Limb (tissue), 2 donors: ENCODE data around the gene KLHL8.

Source experiments
- DNase-seq, 2 donors: peaks; one replicate each; pipeline ENCODE4 v3.0.0-alpha.2; 2016; ENCODE audit errors: extremely low spot score in 2 of 2

Gene KLHL8

DNA sequence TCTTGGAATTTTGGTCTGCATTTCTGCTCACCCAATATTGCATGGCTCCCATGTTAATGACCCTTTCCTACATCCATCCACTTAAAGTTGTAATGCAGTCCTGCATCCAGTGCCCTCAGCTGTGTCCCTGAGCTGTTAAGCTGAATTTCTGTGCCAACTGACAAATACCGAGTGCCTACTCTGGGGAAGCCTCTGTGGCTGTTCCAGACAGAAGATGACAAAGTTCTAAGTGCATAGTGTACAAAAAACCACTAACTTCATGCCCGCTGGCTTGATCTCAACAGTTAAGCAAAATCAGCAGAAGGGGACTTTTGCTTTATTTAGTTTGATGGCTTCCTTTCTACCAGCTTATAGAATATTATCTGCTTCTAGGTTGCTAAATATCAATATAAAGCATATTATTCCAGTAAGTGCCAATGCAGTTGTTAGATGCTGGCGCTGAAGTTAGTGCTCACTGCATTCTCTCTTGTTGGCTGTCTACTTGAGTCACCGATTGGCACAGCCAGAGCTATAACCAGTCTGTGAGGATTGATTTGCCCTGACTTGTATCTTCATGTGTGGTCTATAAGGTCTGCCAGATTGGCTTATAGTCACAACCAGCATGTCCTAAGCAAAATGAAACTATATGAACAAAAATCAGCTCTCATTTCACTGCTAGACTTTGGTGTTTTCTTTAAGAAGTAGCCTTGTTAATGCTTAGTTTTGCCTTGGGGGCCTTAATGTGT lies 98.9 kb downstream of the KLHL8 start:
- no peak for DNase-seq

DNA sequence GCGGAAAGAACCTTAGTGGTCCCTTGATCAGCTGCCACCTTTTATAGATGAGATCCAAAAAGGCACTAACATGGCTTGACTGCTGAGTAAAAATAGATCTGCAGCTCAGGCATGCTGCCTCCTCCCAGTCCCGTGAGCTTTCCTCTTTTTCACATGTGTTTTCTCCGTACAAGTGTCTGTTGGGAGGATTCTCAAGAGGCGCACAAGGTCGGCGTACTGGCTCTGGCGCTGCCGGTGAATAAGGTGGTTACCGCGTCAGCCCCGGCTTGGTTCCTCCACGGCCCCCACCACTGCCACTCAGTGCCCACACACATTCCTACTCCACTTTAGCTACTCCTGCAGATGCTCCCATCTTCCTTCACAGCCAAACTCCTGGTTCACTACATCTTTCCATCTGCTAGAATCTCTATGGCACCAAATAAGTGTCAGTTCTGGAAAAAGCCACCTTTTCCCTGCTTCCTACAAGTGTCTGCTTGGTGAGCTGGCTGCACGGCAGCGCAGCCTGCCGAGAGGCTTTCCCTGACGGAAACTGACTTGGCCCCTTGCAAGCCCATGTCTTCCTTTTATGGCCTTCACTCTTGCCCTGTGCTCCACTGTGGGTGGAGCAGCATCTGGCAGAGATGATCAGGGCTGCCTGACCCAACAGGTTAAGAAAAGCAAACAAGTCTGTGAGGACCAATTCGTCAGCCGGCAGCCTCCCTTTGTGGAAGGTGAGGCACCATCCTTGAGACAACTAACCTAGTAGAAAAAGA lies 99.8 kb downstream of the KLHL8 start:
- no peak for DNase-seq

DNA sequence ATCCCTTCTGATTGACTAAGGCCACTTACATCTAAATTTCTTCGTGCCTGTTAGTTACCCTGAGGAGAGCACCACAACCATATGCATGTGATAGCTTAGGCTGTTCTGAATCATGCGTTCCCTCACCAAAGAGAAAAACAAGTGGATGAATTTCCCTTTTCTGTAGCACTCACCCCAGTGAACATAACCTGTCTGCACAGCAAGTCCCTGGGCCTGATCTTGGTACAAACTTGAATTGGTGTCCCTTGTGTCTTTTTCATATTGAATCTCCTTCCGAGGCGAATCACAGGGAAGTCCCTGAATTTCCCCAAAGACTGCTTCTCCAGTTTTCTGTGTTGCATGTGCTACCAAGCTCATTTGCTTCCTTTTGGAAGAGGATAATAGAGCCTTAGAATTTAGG lies 100.4 kb downstream of the KLHL8 start:
- no peak for DNase-seq

DNA sequence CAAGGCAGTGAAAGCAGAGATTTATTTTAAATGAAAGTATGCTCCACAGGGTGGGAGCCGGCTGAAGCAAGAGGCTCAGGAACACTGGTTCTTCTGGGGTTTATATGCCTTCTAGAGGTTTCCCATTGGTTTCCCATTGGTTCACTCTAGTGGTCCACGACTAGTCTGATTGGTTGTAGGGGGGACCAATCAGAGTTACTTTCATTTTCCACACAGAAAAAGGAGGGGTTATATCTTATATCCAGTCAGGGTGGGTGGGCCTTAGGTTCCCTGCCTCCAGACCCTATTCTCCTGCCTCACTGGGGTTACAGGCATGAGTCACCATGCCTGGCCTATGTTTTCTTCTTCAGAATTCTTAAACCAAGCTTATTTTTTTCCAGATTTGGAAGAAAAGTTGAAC lies 101.6 kb downstream of the KLHL8 start:
- DNase-seq, result no peak

DNA sequence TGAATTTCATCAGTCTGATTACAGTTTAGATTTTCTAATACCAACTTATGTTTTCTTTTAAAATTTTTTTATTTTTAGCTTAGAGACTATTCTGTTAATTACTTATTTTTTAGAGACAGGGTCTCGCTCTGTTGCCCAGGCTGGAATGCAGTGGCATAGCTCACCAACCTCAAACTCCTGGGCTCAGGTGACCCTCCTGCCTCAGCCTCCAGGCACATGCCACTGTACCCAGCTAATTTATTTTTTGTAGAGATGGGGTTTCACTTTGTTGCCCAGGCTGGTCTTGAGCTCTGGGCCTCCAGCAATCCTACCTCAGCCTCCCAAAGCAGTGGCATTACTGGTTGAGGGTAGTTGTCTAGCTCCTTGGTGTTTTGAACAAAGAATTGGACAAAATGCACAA lies 102.0 kb downstream of the KLHL8 start:
- DNase-seq, result no peak

DNA sequence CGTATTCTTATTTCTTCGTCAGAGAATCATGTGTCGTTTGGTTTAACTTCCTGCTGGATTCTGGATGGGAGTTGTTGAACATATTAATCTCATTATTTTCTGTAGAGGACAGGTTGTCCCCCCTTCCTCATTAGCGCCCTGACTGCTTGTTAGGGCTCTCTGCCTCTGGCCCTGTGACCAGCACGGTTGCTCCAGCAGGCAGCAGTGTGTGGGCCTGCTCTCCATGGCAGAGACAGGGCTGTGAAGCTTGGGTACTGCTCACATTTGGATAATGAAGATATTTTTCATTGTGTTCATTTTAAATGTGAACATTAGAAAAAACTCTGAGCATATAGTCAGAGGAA lies 102.7 kb downstream of the KLHL8 start:
- no peak for DNase-seq

DNA sequence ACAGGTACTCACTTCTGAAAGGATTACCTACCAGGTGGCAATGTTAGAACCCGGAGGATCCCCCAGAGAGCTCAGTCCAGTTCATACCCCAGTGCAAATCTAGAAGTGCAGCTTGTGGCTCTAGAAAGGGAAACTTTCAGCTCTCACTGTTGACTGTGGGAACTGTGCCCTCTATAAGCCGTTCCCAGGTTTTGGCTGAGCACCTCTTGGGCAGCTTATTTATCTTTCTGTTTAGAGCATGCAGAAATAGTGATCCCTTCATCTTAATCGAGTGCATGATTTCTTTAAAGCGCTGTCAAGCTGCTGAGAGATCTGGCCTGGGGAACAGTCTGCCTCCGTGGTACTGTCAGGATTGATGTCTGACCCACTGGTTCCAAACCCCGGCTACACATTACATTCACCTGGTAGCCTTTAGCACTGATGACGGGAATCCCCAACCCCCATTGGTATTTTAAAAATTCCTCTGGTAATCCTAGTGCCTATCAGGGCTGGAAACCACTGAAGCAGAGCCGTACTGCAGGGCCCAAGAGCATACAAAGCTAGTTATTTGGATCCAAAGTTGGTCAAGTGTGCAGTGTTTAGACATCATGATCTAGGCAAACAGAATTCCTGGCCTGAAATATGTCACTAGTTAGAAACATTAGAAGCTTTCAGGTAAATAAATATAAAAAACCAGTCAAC lies 103.2 kb downstream of the KLHL8 start:
- DNase-seq, result no peak

DNA sequence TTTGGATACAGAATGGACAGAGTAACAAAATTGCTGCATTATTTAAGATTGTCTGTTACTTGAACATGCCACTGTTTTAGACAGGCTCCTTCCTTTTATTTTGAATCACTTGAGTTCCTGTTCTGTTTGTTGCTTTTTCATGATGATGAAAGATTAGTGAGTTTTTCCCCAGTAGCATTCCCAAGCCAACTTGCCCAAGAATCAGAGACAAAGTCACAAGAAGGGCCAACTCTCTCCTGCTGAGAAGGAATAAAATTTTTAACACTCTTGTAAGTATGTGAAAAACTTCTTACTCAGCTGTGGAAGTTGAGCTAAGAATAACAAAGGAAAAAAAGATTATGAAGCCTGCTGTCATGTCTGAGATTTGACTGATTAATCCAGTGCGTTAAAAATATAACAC lies 104.2 kb downstream of the KLHL8 start:
- no peak for DNase-seq

DNA sequence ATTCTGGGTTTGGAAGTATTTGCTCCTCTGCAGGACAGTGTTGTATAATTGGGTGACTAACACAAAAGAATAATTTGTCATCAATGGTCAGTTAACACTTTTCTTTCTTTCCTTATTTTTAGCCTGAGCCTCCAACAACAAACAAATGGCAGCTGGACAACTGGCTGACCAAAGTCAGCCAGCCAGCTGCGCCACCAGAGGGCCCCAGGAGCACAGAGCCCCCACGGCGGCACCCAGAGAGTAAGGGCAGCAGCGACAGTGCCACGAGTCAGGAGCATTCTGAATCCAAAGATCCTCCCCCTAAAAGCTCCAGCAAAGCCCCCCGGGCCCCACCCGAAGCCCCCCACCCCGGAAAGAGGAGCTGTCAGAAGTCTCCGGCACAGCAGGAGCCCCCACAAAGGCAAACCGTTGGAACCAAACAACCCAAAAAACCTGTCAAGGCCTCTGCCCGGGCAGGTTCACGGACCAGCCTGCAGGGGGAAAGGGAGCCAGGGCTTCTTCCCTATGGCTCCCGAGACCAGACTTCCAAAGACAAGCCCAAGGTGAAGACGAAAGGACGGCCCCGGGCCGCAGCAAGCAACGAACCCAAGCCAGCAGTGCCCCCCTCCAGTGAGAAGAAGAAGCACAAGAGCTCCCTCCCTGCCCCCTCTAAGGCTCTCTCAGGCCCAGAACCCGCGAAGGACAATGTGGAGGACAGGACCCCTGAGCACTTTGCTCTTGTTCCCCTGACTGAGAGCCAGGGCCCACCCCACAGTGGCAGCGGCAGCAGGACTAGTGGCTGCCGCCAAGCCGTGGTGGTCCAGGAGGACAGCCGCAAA lies 106.0 kb downstream of the KLHL8 start:
- DNase-seq, result no peak

DNA sequence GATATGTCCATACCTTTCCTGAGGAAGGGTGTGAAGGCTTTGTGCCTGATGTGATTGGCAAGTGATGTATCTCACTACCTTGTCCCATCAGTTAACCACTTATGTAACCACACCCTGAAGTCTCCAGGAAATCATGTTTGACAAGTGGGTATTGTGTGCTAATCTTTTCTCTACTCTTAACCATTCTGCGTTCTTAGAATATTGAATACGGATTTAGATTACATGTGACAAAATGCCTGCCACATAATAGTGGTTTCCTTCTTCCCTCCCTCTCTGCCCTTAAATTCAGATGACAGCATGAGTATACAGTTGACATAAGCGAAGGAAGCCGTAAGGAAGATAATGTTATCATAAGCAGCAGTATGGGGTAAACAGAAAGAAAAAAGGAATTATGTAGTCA lies 108.4 kb downstream of the KLHL8 start:
- no peak for DNase-seq
